GM21360 (cell line): ENCODE measurements around the gene CDIPT.
"Not testable (repeated sequence)": the region's sequence is repeated elsewhere in the genome, so short reads cannot be mapped to it uniquely, and the experiment has no call there.

Experiments
- ATAC-seq: cut with Tn5 transposase; IDR thresholded peaks from one replicate; pipeline ENCODE4 v1.9.1; 2021; ENCODE audit warnings: mild to moderate bottlenecking, moderate library complexity; ENCODE audit not compliant: unreplicated experiment

The CDIPT gene

GRCh38 chr16:29897333-29897732, 34.3 kb upstream of the CDIPT start:
- no peak for ATAC-seq

- ATAC-seq: no peak
These were observed 33.8 kb upstream of the CDIPT start for GRCh38 chr16:29896841-29897240.

- ATAC-seq: no peak
These were observed 31.3 kb upstream of the CDIPT start for GRCh38 chr16:29894352-29894751.

DNA sequence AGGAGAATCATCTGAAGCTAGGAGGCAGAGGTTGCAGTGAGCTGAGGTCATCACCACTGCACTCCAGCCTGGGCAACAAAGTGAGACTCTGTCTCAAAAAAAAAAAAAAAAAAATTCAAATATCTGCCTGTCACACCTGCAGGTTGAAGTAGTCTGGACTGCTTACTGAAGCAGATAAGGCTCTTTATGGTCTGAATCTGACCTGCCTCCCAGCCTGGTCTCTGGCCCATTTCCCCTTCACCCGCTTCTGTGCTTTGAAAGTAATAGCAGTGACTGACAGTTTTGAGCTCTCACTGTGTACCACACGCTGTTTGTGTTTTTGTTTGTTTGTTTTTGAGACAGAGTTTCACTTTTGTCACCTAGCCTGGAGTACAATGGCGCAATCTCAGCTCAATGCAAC, 30.5 kb upstream of the CDIPT start:
- no peak for ATAC-seq

- no peak for ATAC-seq
These were observed 29.4 kb upstream of the CDIPT start for GRCh38 chr16:29892458-29892813.

- ATAC-seq: no peak
These were observed 28.8 kb upstream of the CDIPT start for GRCh38 chr16:29891525-29892457.

- ATAC-seq: not testable (repeated sequence)
These were observed 26.3 kb upstream of the CDIPT start for GRCh38 chr16:29889372-29889771.

GRCh38 chr16:29883987-29884386, 21.0 kb upstream of the CDIPT start:
- no peak for ATAC-seq

GRCh38 chr16:29881050-29881449, 18.0 kb upstream of the CDIPT start:
- ATAC-seq: no peak

GRCh38 chr16:29878172-29878571, 15.1 kb upstream of the CDIPT start:
- no peak for ATAC-seq

- ATAC-seq: no peak
These were observed 14.4 kb upstream of the CDIPT start for GRCh38 chr16:29877266-29877961.

DNA sequence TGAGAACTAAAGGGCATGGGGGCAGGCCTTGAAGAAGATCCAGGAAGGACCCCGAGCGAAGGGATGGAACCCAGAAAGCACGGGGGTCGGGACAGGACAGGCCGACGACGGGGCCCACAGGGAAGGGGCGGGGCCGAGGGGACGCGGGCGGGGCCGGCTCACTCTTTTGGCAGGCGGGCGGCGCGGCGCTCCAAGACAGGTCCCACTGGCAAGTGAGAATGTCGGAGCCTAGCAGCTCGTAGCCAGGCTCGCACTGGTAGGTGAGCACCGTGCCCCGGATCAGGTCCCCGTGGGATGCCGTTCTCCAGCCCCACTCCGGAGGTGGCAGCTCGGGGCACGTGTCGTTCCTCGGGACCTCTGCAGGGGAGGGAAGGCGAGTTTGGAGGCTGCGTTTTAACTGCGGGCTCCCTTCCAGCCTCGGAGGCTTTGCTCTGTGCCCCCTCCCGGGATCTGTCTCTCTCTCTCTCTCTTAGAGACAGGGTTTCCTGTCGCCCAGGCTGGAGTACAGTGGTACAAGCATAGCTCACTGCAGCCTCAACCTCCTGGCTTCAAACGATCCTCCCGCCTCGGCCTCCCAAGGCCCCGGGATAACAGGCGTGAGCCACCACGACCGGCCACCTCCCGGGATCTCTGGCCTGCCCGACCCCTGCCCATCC, 13.7 kb upstream of the CDIPT start:
- ATAC-seq: no peak

DNA sequence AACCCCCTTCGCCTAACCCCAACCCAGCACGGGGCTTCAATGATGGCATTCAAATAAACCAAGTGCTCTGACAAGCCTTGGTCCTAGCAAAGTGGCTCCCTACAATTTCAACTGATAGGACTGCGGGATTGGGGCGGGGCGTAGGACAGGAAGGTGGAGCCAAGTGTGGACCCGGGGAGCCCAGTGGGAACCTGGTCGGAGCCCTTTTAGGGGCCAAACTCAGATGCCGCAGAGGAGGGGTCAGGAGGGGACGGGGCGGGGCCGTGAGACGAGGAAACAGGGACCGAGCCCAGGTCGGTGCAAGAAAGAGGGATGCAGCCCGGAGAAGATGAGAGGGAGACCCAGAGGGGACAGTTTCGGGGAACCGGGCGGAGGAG, 13.2 kb upstream of the CDIPT start:
- no peak for ATAC-seq

DNA sequence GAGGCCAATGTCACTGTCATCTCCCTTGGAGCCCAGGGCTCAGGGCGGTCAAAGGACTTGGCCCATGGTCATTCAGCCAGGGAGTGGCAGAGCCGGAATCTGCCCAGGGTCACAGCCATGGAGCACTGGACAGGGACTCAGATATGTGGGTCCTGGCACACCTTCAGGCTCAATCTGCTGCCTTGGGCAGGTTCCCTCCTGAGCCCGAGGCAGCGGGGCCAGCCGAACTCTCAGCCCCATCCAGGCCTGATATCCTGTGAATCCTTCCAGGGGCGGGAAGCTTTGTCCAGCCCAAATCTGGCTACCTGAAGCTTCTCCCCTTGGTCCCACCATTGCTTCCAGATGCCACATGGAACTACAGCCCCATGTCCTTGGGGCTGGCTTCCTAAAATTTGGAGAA, 12.2 kb upstream of the CDIPT start:
- ATAC-seq: no peak

- no peak for ATAC-seq
These were observed 10.3 kb upstream of the CDIPT start for GRCh38 chr16:29873319-29873718.

DNA sequence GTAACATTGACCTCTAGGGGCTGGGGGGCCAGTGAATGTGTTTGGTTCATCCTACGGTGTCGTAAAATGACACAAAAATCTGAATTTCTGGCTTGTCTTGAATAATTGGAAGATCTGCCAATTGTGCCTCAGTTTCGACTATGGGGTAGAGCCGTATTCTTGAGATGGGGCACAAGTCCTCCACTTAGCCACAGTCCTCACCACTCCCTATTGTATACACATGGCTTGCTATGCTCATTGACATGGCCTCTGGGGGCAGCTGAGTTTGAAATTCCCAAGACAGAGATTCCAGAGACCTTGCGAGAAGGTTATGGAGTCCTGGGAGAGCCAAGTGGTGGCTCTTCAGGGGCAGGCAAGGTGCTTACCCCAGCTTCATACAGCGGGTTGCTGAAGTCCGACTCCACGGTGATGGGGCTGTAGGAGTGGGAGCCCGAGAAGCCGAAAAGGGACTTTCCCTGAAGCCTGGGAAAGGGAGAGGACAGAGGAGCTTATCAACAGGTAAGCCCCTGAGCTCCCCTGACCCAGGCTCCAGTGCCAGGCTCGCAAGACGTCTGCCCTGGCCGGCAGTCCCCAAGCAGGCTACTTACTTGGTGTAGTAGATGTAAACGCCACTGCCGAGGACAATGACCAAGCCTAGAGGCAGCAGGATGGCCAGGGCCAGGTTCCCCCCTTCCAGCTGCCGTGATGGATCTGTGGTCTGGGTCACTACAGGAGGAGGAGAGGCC, 9.0 kb upstream of the CDIPT start:
- no peak for ATAC-seq

GRCh38 chr16:29869067-29869466, 6.0 kb upstream of the CDIPT start:
- not testable (repeated sequence) for ATAC-seq

DNA sequence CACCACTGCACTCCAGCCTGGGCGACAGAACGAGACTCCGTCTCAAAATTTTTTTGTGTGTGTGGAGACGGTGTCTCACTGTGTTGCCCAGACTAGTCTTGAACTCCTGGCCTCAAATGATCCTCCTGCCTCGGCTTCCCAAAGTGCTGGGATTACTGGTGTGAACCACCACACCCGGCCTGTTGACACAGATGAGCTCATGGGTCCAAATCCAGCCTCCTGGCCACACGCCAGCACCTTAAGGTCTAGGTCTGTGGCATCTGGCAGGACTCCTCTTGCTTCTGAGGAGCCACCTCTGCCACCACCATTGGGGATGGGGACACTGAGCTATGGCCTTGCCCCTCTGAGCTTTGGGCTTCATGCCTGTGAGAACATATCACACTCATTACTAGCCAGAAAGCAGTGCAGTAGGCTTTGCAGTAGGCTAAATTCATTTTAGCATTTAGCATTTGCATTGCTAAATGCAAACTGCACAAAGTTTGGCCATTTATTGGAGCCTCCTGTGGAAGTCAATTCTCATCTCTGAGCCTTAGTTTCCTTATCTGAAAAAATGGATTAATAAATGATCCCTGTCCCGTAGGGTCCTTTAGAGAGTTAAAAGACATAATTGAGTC, 5.5 kb upstream of the CDIPT start:
- ATAC-seq: no peak

GRCh38 chr16:29864205-29864604, 1.2 kb upstream of the CDIPT start:
- no peak for ATAC-seq

GRCh38 chr16:29863669-29863984, 601 bp upstream of the CDIPT start:
- no peak for ATAC-seq

DNA sequence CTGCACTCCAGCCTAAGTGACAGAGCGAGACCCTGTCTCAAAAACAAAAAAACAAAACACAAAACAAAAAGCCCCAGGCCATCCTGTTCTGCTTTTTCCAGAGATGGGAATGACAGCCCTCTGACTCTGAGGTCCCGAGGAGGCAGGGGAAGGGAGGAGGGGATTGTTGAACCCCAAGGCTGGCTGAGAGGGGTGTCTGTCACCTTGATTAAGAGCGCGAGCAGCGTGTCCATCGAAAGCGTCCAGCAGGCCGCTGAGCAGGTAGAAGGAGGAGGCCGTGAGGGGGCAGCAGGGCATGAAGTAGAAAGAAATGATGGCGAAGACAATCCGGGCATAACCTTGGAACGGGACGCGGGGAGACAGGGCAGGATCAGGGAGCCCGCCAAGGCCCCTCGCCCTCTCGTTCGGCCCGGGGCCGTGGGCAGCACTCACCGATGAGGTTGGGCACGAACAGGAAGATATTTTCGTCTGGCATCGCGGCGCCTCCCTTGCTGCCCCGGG, 593 bp downstream of the CDIPT start:
- ATAC-seq: no peak
